ENCODE measurements around the gene MAGI1. TPM values are rescaled to one million over a fixed set of nuclear protein-coding genes. Genes with fewer than 3 reads are reported as not detected.

The MAGI1 gene
- total RNA-seq, 4 donors from 2014 or later, result 17.2 to 40.8 (median 28.1) TPM

DNA sequence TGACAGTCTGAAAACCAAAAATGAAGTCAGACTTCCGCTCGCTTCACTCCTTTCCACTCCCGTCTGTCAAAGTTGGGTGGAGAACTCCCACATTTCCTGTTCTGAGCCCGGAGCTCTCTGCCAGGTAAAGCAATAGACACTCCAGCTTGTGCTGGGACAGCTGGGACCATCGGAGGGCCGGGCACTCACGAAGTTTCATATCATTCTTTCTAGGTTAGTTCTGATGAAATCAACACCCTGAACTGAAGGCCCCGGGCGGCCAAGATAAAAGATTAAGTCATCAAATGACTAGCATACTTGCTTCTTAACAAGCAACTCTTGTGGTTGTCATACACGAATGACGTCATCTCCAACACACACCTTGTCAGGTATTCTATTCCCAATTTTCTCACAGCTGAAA, 42.1 kb downstream of the MAGI1 start:
- Histone ChIP-seq H3K9me3 (no peaks in the 10 kb centered on the region), H3K4me3 (no peak overlapping the region), H3K4me1 (no peaks in the 10 kb centered on the region), H3K36me3 (no peaks in the 10 kb centered on the region), H3K27me3 (no peaks in the 10 kb centered on the region), H3K27ac (no peak overlapping the region)
- 81 to 85% methylated on average over 5 to 8 of the region's 11 CpGs for WGBS, 2 donors (ENCODE audit: low coverage in 1 of 2)
- TF ChIP-seq EP300 (IDR thresholded peaks at IDR 0.05) (no peak), CTCF (IDR thresholded peaks at IDR 0.05) (no peak), POLR2A (IDR thresholded peaks at IDR 0.05) (no peak), POLR2AphosphoS5 (IDR thresholded peaks at IDR 0.05) (no peak)
- ATAC-seq, result no peak

GRCh38 chr3:65995515-65995914, 43.2 kb downstream of the MAGI1 start:
- Histone ChIP-seq H3K4me1 (no peaks in the 10 kb centered on the region), H3K27ac (no peak overlapping the region), H3K36me3 (no peaks in the 10 kb centered on the region), H3K9me3 (no peaks in the 10 kb centered on the region), H3K4me3 (no peak overlapping the region), H3K27me3 (no peaks in the 10 kb centered on the region)
- 92 to 93% methylated on average over 5 of the region's 6 CpGs for WGBS, 2 donors (ENCODE audit: low coverage in 1 of 2)
- TF ChIP-seq CTCF (IDR thresholded peaks at IDR 0.05) (no peak), POLR2AphosphoS5 (IDR thresholded peaks at IDR 0.05) (no peak), POLR2A (IDR thresholded peaks at IDR 0.05) (no peak), EP300 (IDR thresholded peaks at IDR 0.05) (no peak)
- no peak for ATAC-seq

GRCh38 chr3:65995030-65995429, 43.7 kb downstream of the MAGI1 start:
- H3K27ac ChIP-seq, result no peak overlapping the region
- H3K9me3 ChIP-seq, result no peaks in the 10 kb centered on the region
- no peaks in the 10 kb centered on the region for H3K27me3 ChIP-seq
- no peaks in the 10 kb centered on the region for H3K36me3 ChIP-seq
- TF ChIP-seq CTCF (IDR thresholded peaks at IDR 0.05), result no peak
- no peak overlapping the region for H3K4me3 ChIP-seq
- no peak for ATAC-seq
- WGBS, 2 donors (ENCODE audit: low coverage in 1 of 2), result 70 to 79% methylated on average over 2 to 4 of the region's 4 CpGs
- no peaks in the 10 kb centered on the region for H3K4me1 ChIP-seq

DNA sequence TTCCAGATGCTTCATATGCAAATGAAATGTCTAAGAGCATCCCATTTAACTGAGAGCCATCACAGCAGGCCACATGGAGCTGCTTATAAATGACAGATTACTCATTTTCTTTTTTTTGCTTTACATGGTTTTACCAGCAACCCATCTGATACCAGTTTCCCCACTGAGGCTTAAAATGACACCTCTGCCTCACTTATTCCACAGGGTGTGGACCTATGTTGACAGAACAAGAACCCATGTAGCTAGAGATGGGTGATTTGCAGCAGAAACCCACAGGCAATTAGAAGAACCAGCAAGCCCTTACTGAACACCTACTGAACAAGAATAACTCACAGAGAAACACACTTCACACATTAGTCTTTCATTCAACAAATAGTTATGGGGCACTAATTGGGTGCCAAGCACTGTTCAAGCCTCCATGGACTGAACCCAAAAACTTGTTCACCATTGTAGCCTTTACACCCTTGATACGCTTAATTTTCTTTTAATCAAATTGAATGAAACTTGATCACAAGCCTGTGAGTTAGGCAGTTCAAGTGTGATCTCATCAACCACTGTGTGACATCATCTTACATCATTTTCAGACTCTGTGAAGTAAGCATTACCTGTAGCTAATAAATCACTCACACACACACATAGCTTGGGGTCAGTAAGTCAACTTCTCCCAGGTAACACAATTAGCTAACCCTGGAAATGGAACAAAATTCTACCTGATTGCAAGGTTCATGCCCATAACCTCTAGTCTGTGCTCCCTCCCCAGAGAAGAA, 45.4 kb downstream of the MAGI1 start:
- no peaks in the 10 kb centered on the region for H3K9me3 ChIP-seq
- no peaks in the 10 kb centered on the region for H3K27me3 ChIP-seq
- no peaks in the 10 kb centered on the region for H3K36me3 ChIP-seq
- H3K27ac ChIP-seq, result no peak overlapping the region
- no peak for TF ChIP-seq EP300 (IDR thresholded peaks at IDR 0.05)
- no peak for TF ChIP-seq POLR2A (IDR thresholded peaks at IDR 0.05)
- TF ChIP-seq POLR2AphosphoS5 (IDR thresholded peaks at IDR 0.05), result no peak
- no peak for TF ChIP-seq CTCF (IDR thresholded peaks at IDR 0.05)
- no peak for ATAC-seq
- WGBS, 2 donors (ENCODE audit: low coverage in 1 of 2), result 91 to 100% methylated on average over 1 of the region's 1 CpG
- no peak overlapping the region for H3K4me3 ChIP-seq
- H3K4me1 ChIP-seq, result no peaks in the 10 kb centered on the region

GRCh38 chr3:65992106-65992505, 46.6 kb downstream of the MAGI1 start:
- TF ChIP-seq POLR2A (IDR thresholded peaks at IDR 0.05) (no peak), POLR2AphosphoS5 (IDR thresholded peaks at IDR 0.05) (no peak), CTCF (IDR thresholded peaks at IDR 0.05) (no peak), EP300 (IDR thresholded peaks at IDR 0.05) (no peak)

More at GRCh38 chr3:65992106-65992505, 46.6 kb downstream of the MAGI1 start:
- Histone ChIP-seq H3K27ac (no peak overlapping the region), H3K4me3 (no peak overlapping the region), H3K4me1 (no peaks in the 10 kb centered on the region), H3K27me3 (no peaks in the 10 kb centered on the region), H3K9me3 (no peaks in the 10 kb centered on the region), H3K36me3 (no peaks in the 10 kb centered on the region)
- ATAC-seq, result no peak
- 83 to 88% methylated on average over 1 of the region's 1 CpG for WGBS, 2 donors (ENCODE audit: low coverage in 1 of 2)
